Smooth muscle cell (in vitro differentiated cells): ENCODE data around the gene C1QTNF2. TPM values are rescaled to one million over a fixed set of nuclear protein-coding genes. Genes with fewer than 3 reads are reported as not detected.
"Not testable (repeated sequence)": the region's sequence is repeated elsewhere in the genome, so short reads cannot be mapped to it uniquely, and the experiment has no call there.

Experiments used
- DNase-seq: peaks from one replicate; lab custom pipeline; 2025; ENCODE audit not compliant: unreplicated experiment; lab: John Stamatoyannopoulos, UW
- H2AFZ ChIP-seq: fragments of 200-600 bp; sonication (generic); 2 replicates; pipeline ENCODE4 v1.6.0; 2016; ENCODE audit warnings: antibody characterized with exemption, low read depth, mild to moderate bottlenecking
- H3F3A ChIP-seq: fragments of 200-600 bp; sonication (generic); 2 replicates; pipeline ENCODE4 v1.6.0; 2017; ENCODE audit warnings: antibody characterized with exemption, low read depth
- H3K27ac ChIP-seq: fragments of 200-600 bp; sonication (generic); 2 replicates; pipeline ENCODE4 v1.5.1; 2016; ENCODE audit warnings: low read depth, mild to moderate bottlenecking
- H3K27me3 ChIP-seq: fragments of 200-600 bp; sonication (generic); 2 replicates; pipeline ENCODE4 v1.6.1; 2016; ENCODE audit warnings: low read depth, mild to moderate bottlenecking
- H3K36me3 ChIP-seq: fragments of 200-600 bp; sonication (generic); 2 replicates; pipeline ENCODE4 v1.5.1; 2016; ENCODE audit warnings: low read depth
- H3K4me1 ChIP-seq: fragments of 200-600 bp; sonication (generic); 2 replicates; pipeline ENCODE4 v1.5.1; 2016; ENCODE audit warnings: low read depth
- H3K4me2 ChIP-seq: fragments of 200-600 bp; sonication (generic); 2 replicates; pipeline ENCODE4 v1.6.0; 2016; ENCODE audit warnings: mild to moderate bottlenecking
- H3K4me3 ChIP-seq: fragments of 200-600 bp; sonication (generic); 2 replicates; pipeline ENCODE4 v1.5.1; 2016; ENCODE audit warnings: mild to moderate bottlenecking
- H3K79me2 ChIP-seq: fragments of 200-600 bp; sonication (generic); 2 replicates; pipeline ENCODE4 v1.6.0; 2016; ENCODE audit warnings: low read depth, mild to moderate bottlenecking
- H3K9ac ChIP-seq: fragments of 200-600 bp; sonication (generic); 2 replicates; pipeline ENCODE4 v1.6.0; 2016; ENCODE audit warnings: low read depth
- H3K9me3 ChIP-seq: fragments of 200-600 bp; sonication (generic); replicated peaks from 2 replicates; pipeline ENCODE4 v1.5.1; 2016; ENCODE audit warnings: low read depth
- H4K20me1 ChIP-seq: fragments of 200-600 bp; sonication (generic); 2 replicates; pipeline ENCODE4 v1.6.0; 2016; ENCODE audit warnings: low read depth
- WGBS: methylation state at CpG from one replicate; pipeline ENCODE4 v1.1.7; 2016; ENCODE audit warnings: low lambda C conversion rate; 5-methylcytosine and 5-hydroxymethylcytosine counted together
- polyA plus RNA-seq: library from polyadenylated mRNA; unstranded; fragments of >200 nt; fragmentation: Nextera tagmentation; extraction: Ambion mirVana; gene quantifications from 2 replicates; pipeline ENCODE4 v1.2.1, GENCODE V29; 2016
- total RNA-seq: library from RNA; depleted of rRNA; stranded (reverse); fragments of >200 nt; gene quantifications from 2 replicates; pipeline ENCODE4 v1.2.3, GENCODE V29; 2014
- TF ChIP-seq, protein P1 (sequence below): fragments of 200-600 bp; sonication (generic); IDR thresholded peaks from 2 replicates; pipeline ENCODE4 v1.5.1; 2017; ENCODE audit warnings: borderline replicate concordance, mild to moderate bottlenecking, antibody characterized with exemption; ENCODE audit not compliant: insufficient read depth, poor library complexity, severe bottlenecking

The C1QTNF2 gene
- total and polyA plus RNA-seq, 2 experiments from 2014 or later: 0.85 to 2.6 TPM

DNA sequence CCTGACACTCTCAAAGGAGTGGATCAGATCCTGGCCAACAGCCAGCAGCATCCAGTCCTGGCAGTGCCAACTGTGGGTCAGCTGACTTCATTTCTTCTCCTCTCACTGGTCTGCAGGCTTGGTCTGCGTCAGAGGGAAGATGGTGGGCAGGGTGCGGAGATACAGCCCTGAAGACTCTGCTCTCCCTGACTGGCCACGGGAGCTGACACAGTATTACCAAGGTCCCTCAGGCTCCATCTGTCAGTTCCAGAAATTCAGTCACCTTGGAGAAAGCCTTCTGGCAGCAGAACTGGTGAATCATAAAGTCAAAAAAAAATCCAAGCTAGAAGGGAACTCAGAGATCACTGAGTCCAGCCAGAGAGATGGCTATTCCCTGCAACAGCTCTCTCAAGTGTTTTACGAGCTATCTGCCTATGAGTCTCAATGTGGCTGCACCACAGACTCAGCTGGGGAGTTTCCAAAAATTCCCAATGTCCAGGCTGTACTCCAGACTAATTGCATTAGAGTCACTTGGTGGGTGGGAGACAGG is 27.9 kb downstream of the C1QTNF2 start:
- no peaks in the 10 kb centered on the region for H3F3A ChIP-seq
- no peaks in the 10 kb centered on the region for H3K4me1 ChIP-seq
- H2AFZ ChIP-seq: no peak overlapping the region
- H3K27me3 ChIP-seq: no peaks in the 10 kb centered on the region
- H3K9me3 ChIP-seq: no peaks in the 10 kb centered on the region
- 68% methylated on average over 4 of the region's 4 CpGs for WGBS
- H3K27ac ChIP-seq: no peak overlapping the region
- H3K4me3 ChIP-seq: no peak overlapping the region
- H4K20me1 ChIP-seq: no peaks in the 10 kb centered on the region
- no peaks in the 10 kb centered on the region for H3K79me2 ChIP-seq
- no peaks in the 10 kb centered on the region for H3K36me3 ChIP-seq
- no peak for DNase-seq
- TF ChIP-seq, protein P1, sequence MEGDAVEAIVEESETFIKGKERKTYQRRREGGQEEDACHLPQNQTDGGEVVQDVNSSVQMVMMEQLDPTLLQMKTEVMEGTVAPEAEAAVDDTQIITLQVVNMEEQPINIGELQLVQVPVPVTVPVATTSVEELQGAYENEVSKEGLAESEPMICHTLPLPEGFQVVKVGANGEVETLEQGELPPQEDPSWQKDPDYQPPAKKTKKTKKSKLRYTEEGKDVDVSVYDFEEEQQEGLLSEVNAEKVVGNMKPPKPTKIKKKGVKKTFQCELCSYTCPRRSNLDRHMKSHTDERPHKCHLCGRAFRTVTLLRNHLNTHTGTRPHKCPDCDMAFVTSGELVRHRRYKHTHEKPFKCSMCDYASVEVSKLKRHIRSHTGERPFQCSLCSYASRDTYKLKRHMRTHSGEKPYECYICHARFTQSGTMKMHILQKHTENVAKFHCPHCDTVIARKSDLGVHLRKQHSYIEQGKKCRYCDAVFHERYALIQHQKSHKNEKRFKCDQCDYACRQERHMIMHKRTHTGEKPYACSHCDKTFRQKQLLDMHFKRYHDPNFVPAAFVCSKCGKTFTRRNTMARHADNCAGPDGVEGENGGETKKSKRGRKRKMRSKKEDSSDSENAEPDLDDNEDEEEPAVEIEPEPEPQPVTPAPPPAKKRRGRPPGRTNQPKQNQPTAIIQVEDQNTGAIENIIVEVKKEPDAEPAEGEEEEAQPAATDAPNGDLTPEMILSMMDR: no peak
- no peak overlapping the region for H3K4me2 ChIP-seq
- H3K9ac ChIP-seq: no peak overlapping the region

DNA sequence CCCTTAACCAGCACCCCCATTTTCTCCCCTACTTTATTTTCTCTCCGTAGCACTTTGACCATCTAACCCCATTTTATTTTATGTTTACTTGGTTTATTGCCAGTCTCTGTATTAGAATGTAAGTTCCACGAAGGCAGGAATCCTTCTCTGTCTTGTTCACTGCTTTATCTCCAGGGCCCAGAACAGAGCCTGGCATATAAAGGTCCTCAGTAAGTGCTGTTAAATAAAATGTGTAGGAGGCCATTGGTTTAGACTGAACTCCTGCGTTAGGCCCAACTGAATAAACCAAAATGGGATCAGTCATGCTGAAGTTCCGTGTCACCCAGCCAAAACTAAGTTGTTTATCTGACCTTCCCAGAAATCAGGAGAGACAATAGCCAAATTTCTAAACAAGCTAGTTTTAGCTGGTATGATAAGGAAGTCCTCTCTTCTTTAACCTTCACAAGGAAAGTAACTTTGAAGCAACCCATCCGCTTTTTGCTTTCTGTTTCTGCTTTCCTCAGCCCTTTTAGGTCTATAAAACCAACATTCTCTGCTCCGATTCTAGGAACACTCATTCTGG is 29.0 kb downstream of the C1QTNF2 start:
- Histone ChIP-seq H3K36me3 (no peaks in the 10 kb centered on the region), H3K79me2 (no peaks in the 10 kb centered on the region), H3K4me3 (no peak overlapping the region), H2AFZ (no peak overlapping the region), H3K4me2 (no peak overlapping the region), H4K20me1 (no peaks in the 10 kb centered on the region), H3K27ac (no peak overlapping the region), H3K4me1 (no peaks in the 10 kb centered on the region), H3K27me3 (no peaks in the 10 kb centered on the region), H3F3A (no peaks in the 10 kb centered on the region), H3K9ac (no peak overlapping the region), H3K9me3 (no peaks in the 10 kb centered on the region)
- WGBS: 83% methylated on average over 6 of the region's 6 CpGs
- TF ChIP-seq, protein P1: no peak
- DNase-seq: no peak

DNA sequence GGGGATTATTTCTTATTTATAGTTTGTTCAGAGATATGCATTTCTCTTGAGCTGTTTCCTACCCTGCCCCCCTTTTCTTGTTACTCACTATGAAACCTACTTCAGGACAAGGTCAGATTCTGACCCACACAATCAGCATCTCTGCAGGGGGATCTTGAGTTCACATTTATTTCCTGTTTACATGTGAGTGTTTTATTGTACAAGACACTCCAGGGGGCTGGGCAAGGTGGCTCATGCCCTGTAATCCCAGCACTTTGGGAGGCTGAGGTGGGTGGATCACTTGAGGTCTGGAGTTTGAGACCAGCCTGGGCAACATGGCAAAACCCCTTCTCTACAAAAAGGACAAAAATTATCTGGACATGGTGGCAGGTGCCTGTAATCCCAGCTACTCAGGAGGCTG is 29.9 kb downstream of the C1QTNF2 start:
- H3K79me2 ChIP-seq, H3F3A ChIP-seq, H3K4me1 ChIP-seq, H3K9me3 ChIP-seq, H2AFZ ChIP-seq, H3K36me3 ChIP-seq, H3K27me3 ChIP-seq, H3K4me3 ChIP-seq, H4K20me1 ChIP-seq, H3K27ac ChIP-seq, H3K9ac ChIP-seq, H3K4me2 ChIP-seq, DNase-seq: not testable (repeated sequence)

DNA sequence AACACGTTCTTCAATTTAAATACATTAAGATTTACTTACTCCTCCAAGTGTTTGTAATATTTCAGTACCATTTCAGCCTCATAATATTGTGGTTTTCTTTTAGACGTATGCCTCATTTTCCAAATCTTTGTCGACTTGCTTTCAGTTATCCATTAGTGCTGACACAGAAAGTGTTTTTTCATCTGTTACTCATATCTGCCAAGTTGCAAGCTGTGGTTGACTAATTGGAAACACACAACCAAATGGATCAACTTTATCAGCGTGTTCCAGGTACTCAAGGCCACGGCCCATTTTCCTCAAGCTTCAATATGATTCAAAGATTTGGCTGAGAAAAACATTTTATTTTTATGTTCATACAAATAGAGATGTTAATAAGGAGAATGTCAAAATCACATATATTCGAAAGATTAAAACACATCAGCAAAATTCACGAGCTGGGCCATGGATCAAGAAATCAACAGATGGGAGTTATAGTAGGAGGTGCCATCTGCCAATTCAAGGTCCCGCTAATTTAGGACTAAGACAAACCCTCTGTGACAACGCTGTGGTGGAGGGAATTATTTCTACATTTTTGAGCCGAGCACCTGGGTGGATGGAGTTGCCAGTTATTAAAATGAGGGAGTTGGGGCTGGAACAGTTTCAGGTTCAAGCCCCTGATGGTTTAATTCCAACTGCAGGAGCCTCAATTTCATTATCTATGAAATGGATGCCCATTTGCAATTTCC is 30.9 kb downstream of the C1QTNF2 start:
- H3K27me3 ChIP-seq: no peaks in the 10 kb centered on the region
- H3K9me3 ChIP-seq: no peaks in the 10 kb centered on the region
- WGBS: 82% methylated on average over 10 of the region's 10 CpGs
- no peak for DNase-seq
- no peak overlapping the region for H3K4me3 ChIP-seq
- no peak overlapping the region for H3K9ac ChIP-seq
- no peaks in the 10 kb centered on the region for H3K36me3 ChIP-seq
- no peaks in the 10 kb centered on the region for H3F3A ChIP-seq
- TF ChIP-seq, protein P1: no peak
- H3K4me1 ChIP-seq: no peaks in the 10 kb centered on the region
- no peaks in the 10 kb centered on the region for H3K79me2 ChIP-seq
- H2AFZ ChIP-seq: no peak overlapping the region
- H4K20me1 ChIP-seq: no peaks in the 10 kb centered on the region
- no peak overlapping the region for H3K27ac ChIP-seq
- no peak overlapping the region for H3K4me2 ChIP-seq

- not testable (repeated sequence) for H3K27ac ChIP-seq, H3K36me3 ChIP-seq, H3K4me3 ChIP-seq, H3K9ac ChIP-seq, H3K4me1 ChIP-seq, H3K4me2 ChIP-seq, H3K27me3 ChIP-seq, DNase-seq, H4K20me1 ChIP-seq, H3F3A ChIP-seq, H3K79me2 ChIP-seq, H3K9me3 ChIP-seq, H2AFZ ChIP-seq
- 96% methylated on average over 3 of the region's 3 CpGs for WGBS
Observed at GRCh38 chr5:160334716-160335115, 35.7 kb downstream of the C1QTNF2 start.
